ENCODE results near the gene MYO9B.

DNA sequence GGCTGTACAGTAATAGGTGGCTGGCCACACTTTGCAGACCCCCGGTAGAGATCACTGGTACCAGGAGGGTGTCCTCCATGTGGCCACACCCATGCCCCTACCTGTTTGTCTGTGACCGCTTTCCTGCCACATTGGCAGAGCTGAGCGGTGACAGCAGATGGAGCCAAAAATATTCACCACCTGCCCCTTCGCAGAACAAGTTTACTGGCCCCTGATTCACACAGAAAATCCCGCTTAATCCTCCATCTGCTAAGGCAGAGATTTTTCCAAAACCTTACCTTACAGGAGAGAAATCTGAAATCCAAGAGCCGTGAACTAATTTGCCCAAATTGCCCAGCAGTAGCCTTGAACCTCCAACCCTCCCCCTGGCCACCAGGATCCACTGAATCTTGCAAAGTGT, 52.1 kb downstream of the MYO9B start:
- TF ChIP-seq EZH2phosphoT487 (IDR thresholded peaks at IDR 0.05; ENCODE audit: borderline replicate concordance, low read length), result no peak
- TF ChIP-seq, protein P1, sequence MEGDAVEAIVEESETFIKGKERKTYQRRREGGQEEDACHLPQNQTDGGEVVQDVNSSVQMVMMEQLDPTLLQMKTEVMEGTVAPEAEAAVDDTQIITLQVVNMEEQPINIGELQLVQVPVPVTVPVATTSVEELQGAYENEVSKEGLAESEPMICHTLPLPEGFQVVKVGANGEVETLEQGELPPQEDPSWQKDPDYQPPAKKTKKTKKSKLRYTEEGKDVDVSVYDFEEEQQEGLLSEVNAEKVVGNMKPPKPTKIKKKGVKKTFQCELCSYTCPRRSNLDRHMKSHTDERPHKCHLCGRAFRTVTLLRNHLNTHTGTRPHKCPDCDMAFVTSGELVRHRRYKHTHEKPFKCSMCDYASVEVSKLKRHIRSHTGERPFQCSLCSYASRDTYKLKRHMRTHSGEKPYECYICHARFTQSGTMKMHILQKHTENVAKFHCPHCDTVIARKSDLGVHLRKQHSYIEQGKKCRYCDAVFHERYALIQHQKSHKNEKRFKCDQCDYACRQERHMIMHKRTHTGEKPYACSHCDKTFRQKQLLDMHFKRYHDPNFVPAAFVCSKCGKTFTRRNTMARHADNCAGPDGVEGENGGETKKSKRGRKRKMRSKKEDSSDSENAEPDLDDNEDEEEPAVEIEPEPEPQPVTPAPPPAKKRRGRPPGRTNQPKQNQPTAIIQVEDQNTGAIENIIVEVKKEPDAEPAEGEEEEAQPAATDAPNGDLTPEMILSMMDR (IDR thresholded peaks at IDR 0.05; ENCODE audit: low read depth, low read length, poor library complexity, severe bottlenecking), result no peak
